Breast epithelium (tissue), 4 donors: ENCODE measurements around the gene COL9A3. TPM values are rescaled to one million over a fixed set of nuclear protein-coding genes. Genes with fewer than 3 reads are reported as not detected.

Experiments
- DNase-seq, 2 donors: peaks; one replicate each; pipeline ENCODE4 v3.0.0-alpha.2; 2019; ENCODE audit warnings: low spot score in 2 of 2
- H3K27ac ChIP-seq, 2 donors: fragments of 200-600 bp; sonication (generic) in 1 of 2; one replicate each; pipeline ENCODE4 v1.5.1; 2016 to 2019; ENCODE audit warnings: mild to moderate bottlenecking in 1 of 2
- H3K27me3 ChIP-seq, 2 donors: fragments of 200-600 bp; sonication (generic) in 1 of 2; one replicate each; pipeline versions ENCODE4 v1.5.1 to v1.6.0; 2017 to 2019; ENCODE audit warnings: control low read depth in 1 of 2, mild to moderate bottlenecking in 1 of 2
- H3K36me3 ChIP-seq: fragments of 200-600 bp; one replicate; pipeline ENCODE4 v1.5.1; 2019
- H3K4me1 ChIP-seq, 2 donors: fragments of 200-600 bp; sonication (generic); one replicate each; pipeline ENCODE4 v1.5.1; 2016 to 2019; ENCODE audit warnings: control low read depth in 1 of 2
- H3K4me3 ChIP-seq, 3 donors: fragments of 200-600 bp; sonication (generic); 1 replicate in 2 of 3; 2 replicates in 1 of 3; pipeline ENCODE4 v1.5.1; 2016 to 2019; ENCODE audit warnings: mild to moderate bottlenecking in 3 of 3, moderate library complexity in 2 of 3
- H3K9me3 ChIP-seq, 2 donors: fragments of 200-600 bp; sonication (generic) in 1 of 2; one replicate each; pipeline ENCODE4 v1.5.1; 2016 to 2019; ENCODE audit warnings: control low read depth in 1 of 2
- POLR2A ChIP-seq: fragments of 450-650 bp; IDR thresholded peaks from one replicate; pipeline ENCODE4 v1.6.1; 2016; ENCODE audit warnings: antibody characterized with exemption, mild to moderate bottlenecking, moderate library complexity
- POLR2AphosphoS5 ChIP-seq, 3 donors: sonication (generic); formaldehyde crosslinking; IDR thresholded peaks; one replicate each; pipeline ENCODE4 v1.6.1; 2017; ENCODE audit warnings: antibody characterized with exemption in 3 of 3
- intact Hi-C: fragments of 100-400 bp; cut with DNase I; formaldehyde crosslinking; loops from one replicate; pipeline ENCODE4 v1.15.1; 2023; ENCODE audit warnings: low total_unique reads
- total RNA-seq, 3 donors: library from RNA; depleted of rRNA; stranded (reverse); fragments of >200 nt; gene quantifications; one replicate each; pipeline ENCODE4 v1.1.0, GENCODE V29; 2016
- TF ChIP-seq, protein P1 (sequence below), 3 donors: fragments of 450-650 bp; IDR thresholded peaks; one replicate each; pipeline ENCODE4 v1.5.1; 2016 to 2017; ENCODE audit warnings: antibody characterized with exemption in 3 of 3, mild to moderate bottlenecking in 3 of 3, moderate library complexity in 3 of 3

The COL9A3 gene
- total RNA-seq, 3 donors from 2014 or later: 0.16 to 10.2 (median 5.0) TPM

DNA sequence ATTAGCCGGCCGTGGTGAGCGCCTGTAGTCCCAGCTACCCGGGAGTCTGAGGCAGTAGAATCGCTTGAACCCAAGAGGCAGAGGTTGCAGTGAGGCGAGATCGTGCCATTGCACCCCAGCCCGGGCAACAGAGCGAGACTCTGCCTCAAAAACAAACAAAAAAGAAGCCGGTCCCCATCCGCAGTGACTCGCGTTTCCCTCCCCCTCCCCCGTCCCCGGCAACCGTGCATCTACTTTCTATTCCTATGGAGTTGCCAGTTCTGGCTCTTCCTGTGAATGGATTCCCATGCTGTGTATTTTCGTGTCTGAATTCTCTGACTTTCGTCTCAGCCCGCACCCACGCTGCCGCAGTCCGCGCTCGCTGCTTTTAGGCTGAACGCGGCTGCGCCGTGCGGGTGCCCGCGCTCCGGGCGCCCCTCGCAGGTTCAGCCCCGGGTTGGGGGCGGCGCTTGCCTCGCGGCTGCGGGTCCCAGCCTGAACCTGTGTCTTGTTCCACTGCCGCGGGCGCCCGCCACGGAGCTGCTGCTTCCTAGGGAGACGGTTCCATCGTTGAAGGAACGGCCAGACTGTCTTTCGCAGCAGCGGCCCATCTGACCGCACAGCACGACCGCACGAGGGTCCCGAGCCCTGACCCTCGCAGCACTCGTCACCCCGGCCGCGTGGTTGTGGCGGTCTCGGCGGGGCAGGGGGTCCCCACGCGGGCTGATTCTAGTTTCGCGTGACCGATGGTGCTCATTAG, 21.7 kb upstream of the COL9A3 start:
- no peak for DNase-seq
- peak overlapping the region; percentile 57 to 83 (median 82) for H3K4me3 ChIP-seq
- no peaks in the 10 kb centered on the region for H3K36me3 ChIP-seq
- peak in 1 of 3 donors; percentile 10 for TF ChIP-seq POLR2AphosphoS5 (IDR thresholded peaks at IDR 0.05)
- TF ChIP-seq, protein P1, sequence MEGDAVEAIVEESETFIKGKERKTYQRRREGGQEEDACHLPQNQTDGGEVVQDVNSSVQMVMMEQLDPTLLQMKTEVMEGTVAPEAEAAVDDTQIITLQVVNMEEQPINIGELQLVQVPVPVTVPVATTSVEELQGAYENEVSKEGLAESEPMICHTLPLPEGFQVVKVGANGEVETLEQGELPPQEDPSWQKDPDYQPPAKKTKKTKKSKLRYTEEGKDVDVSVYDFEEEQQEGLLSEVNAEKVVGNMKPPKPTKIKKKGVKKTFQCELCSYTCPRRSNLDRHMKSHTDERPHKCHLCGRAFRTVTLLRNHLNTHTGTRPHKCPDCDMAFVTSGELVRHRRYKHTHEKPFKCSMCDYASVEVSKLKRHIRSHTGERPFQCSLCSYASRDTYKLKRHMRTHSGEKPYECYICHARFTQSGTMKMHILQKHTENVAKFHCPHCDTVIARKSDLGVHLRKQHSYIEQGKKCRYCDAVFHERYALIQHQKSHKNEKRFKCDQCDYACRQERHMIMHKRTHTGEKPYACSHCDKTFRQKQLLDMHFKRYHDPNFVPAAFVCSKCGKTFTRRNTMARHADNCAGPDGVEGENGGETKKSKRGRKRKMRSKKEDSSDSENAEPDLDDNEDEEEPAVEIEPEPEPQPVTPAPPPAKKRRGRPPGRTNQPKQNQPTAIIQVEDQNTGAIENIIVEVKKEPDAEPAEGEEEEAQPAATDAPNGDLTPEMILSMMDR (IDR thresholded peaks at IDR 0.05): peak in 1 of 3 donors; percentile 6
- no peak for TF ChIP-seq POLR2A
- H3K9me3 ChIP-seq: no peaks in the 10 kb centered on the region
- H3K4me1 ChIP-seq: no peaks in the 10 kb centered on the region
- intact Hi-C loops: no loop called here
- H3K27me3 ChIP-seq: no peaks in the 10 kb centered on the region
- peak overlapping the region; percentile 75 to 92 for H3K27ac ChIP-seq

GRCh38 chr20:62796699-62797491, 20.0 kb upstream of the COL9A3 start:
- H3K27me3 ChIP-seq: no peaks in the 10 kb centered on the region
- intact Hi-C loops: no loop called here
- peak overlapping the region; percentile 91 to 92 for H3K27ac ChIP-seq
- TF ChIP-seq POLR2AphosphoS5 (IDR thresholded peaks at IDR 0.05) (no peak), POLR2A (no peak)
- TF ChIP-seq, protein P1 (IDR thresholded peaks at IDR 0.05): no peak
- no peaks in the 10 kb centered on the region for H3K4me1 ChIP-seq
- no peaks in the 10 kb centered on the region for H3K9me3 ChIP-seq
- H3K36me3 ChIP-seq: no peaks in the 10 kb centered on the region
- peak overlapping the region; percentile 58 to 83 (median 82) for H3K4me3 ChIP-seq
- DNase-seq: no peak

GRCh38 chr20:62797671-62798532, 18.9 kb upstream of the COL9A3 start:
- intact Hi-C loops: no loop called here

GRCh38 chr20:62799036-62799435, 17.8 kb upstream of the COL9A3 start:
- no peak overlapping the region for H3K27ac ChIP-seq
- H3K4me3 ChIP-seq: no peak overlapping the region
- H3K27me3 ChIP-seq: no peaks in the 10 kb centered on the region
- intact Hi-C loops: no loop called here
- DNase-seq: no peak
- TF ChIP-seq, protein P1 (IDR thresholded peaks at IDR 0.05): no peak
- TF ChIP-seq POLR2A (no peak), POLR2AphosphoS5 (IDR thresholded peaks at IDR 0.05) (no peak)
- no peaks in the 10 kb centered on the region for H3K36me3 ChIP-seq
- no peaks in the 10 kb centered on the region for H3K9me3 ChIP-seq
- H3K4me1 ChIP-seq: no peaks in the 10 kb centered on the region

More at GRCh38 chr20:62797671-62798532, 18.9 kb upstream of the COL9A3 start:
- Histone ChIP-seq H3K4me1 (no peaks in the 10 kb centered on the region), H3K36me3 (no peaks in the 10 kb centered on the region), H3K9me3 (no peaks in the 10 kb centered on the region), H3K27me3 (no peaks in the 10 kb centered on the region), H3K4me3 (peak overlapping the region in 2 of 3 donors; percentile 82 to 83), H3K27ac (peak overlapping the region; percentile 91 to 92)
- DNase-seq: no peak
- TF ChIP-seq, protein P1 (IDR thresholded peaks at IDR 0.05): no peak
- TF ChIP-seq POLR2AphosphoS5 (IDR thresholded peaks at IDR 0.05) (no peak), POLR2A (no peak)
